ENCODE data around the gene CCDC91.

DNA sequence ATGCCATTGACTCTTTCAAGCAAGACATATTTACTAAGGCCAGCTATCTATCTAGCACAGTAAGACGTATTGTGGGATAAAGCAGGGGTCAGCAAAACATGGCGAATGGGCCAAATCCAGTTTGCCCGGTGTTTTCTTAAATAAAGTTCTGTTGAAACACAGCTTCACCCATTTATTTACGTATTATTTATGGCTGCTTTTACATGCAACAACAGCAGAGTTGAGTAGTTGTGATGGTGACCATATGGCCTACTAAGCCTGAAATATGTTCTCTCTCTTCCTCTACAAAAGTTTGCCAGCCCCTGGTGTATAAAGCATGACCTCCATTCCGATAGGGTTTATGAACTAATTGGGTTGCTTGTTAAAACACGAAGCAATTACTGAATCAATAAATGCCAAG is 322.1 kb downstream of the CCDC91 start:
- TF ChIP-seq GABPA (IDR thresholded peaks at IDR 0.05; ENCODE audit: low read depth) (no peak), POLR2AphosphoS5 (IDR thresholded peaks at IDR 0.05; ENCODE audit: low read depth) (no peak)
- TF ChIP-seq, protein P1, sequence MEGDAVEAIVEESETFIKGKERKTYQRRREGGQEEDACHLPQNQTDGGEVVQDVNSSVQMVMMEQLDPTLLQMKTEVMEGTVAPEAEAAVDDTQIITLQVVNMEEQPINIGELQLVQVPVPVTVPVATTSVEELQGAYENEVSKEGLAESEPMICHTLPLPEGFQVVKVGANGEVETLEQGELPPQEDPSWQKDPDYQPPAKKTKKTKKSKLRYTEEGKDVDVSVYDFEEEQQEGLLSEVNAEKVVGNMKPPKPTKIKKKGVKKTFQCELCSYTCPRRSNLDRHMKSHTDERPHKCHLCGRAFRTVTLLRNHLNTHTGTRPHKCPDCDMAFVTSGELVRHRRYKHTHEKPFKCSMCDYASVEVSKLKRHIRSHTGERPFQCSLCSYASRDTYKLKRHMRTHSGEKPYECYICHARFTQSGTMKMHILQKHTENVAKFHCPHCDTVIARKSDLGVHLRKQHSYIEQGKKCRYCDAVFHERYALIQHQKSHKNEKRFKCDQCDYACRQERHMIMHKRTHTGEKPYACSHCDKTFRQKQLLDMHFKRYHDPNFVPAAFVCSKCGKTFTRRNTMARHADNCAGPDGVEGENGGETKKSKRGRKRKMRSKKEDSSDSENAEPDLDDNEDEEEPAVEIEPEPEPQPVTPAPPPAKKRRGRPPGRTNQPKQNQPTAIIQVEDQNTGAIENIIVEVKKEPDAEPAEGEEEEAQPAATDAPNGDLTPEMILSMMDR (IDR thresholded peaks at IDR 0.05; ENCODE audit: insufficient read depth, low read length), result no peak
- TF ChIP-seq, protein P2, sequence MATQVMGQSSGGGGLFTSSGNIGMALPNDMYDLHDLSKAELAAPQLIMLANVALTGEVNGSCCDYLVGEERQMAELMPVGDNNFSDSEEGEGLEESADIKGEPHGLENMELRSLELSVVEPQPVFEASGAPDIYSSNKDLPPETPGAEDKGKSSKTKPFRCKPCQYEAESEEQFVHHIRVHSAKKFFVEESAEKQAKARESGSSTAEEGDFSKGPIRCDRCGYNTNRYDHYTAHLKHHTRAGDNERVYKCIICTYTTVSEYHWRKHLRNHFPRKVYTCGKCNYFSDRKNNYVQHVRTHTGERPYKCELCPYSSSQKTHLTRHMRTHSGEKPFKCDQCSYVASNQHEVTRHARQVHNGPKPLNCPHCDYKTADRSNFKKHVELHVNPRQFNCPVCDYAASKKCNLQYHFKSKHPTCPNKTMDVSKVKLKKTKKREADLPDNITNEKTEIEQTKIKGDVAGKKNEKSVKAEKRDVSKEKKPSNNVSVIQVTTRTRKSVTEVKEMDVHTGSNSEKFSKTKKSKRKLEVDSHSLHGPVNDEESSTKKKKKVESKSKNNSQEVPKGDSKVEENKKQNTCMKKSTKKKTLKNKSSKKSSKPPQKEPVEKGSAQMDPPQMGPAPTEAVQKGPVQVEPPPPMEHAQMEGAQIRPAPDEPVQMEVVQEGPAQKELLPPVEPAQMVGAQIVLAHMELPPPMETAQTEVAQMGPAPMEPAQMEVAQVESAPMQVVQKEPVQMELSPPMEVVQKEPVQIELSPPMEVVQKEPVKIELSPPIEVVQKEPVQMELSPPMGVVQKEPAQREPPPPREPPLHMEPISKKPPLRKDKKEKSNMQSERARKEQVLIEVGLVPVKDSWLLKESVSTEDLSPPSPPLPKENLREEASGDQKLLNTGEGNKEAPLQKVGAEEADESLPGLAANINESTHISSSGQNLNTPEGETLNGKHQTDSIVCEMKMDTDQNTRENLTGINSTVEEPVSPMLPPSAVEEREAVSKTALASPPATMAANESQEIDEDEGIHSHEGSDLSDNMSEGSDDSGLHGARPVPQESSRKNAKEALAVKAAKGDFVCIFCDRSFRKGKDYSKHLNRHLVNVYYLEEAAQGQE (IDR thresholded peaks at IDR 0.05; ENCODE audit: insufficient replicate concordance, low read depth), result no peak
